Stimulated activated effector memory CD8-positive, alpha-beta T cell treated with anti-CD3 and anti-CD28 coated beads, Interleukin-12 subunit alpha, Interleukin-12 subunit beta, amount 100 ng/mL, for 72 hours (primary cell): Measurements from ENCODE around the gene MYO18B.

Experiments
- ATAC-seq: fragments of 150-1000 bp; cut with Tn5 transposase; 2 replicates; pipeline ENCODE4 v1.10.0; 2021
- DNase-seq, 2 donors: peaks; one replicate each; pipeline ENCODE4 v3.0.0; 2021 to 2022; ENCODE audit warnings: low spot score in 2 of 2
- H3K27ac Mint-ChIP-seq: one replicate; pipeline ENCODE4 v1.8.0; 2022; ENCODE audit warnings: mild to moderate bottlenecking, mixed read lengths
- H3K36me3 Mint-ChIP-seq: one replicate; pipeline ENCODE4 v1.8.0; 2022; ENCODE audit warnings: mild to moderate bottlenecking, mixed read lengths
- H3K4me1 Mint-ChIP-seq: one replicate; pipeline ENCODE4 v1.8.0; 2022; ENCODE audit warnings: mixed read lengths
- H3K4me3 Mint-ChIP-seq: one replicate; pipeline ENCODE4 v1.8.0; 2022; ENCODE audit warnings: mild to moderate bottlenecking, mixed read lengths
- H3K9me3 Mint-ChIP-seq: one replicate; pipeline ENCODE4 v1.8.0; 2022; ENCODE audit warnings: mixed read lengths

Gene MYO18B

GRCh38 chr22:25753252-25753651 lies 11.3 kb downstream of the MYO18B start:
- ATAC-seq (no peak), DNase-seq (no peak)
- H3K4me3 Mint-ChIP-seq: no peak overlapping the region
- H3K36me3 Mint-ChIP-seq: peaks cover 5% of the 10 kb centered on the region
- H3K27ac Mint-ChIP-seq: no peak overlapping the region
- peaks cover 33% of the 10 kb centered on the region for H3K4me1 Mint-ChIP-seq
- H3K9me3 Mint-ChIP-seq: no peaks in the 10 kb centered on the region

GRCh38 chr22:25754527-25755202 lies 12.7 kb downstream of the MYO18B start:
- Mint-ChIP-seq H3K4me1 (peaks cover 19% of the 10 kb centered on the region), H3K27ac (no peak overlapping the region)

GRCh38 chr22:25757686-25758085 lies 15.7 kb downstream of the MYO18B start:
- ATAC-seq (no peak), DNase-seq (no peak)
- H3K4me1 Mint-ChIP-seq: no peaks in the 10 kb centered on the region
- H3K4me3 Mint-ChIP-seq: no peak overlapping the region
- no peak overlapping the region for H3K27ac Mint-ChIP-seq
- no peaks in the 10 kb centered on the region for H3K9me3 Mint-ChIP-seq
- no peaks in the 10 kb centered on the region for H3K36me3 Mint-ChIP-seq

More at GRCh38 chr22:25754527-25755202, 12.7 kb downstream of the MYO18B start:
- peaks cover 5% of the 10 kb centered on the region for H3K36me3 Mint-ChIP-seq
- ATAC-seq (no peak), DNase-seq (no peak)
- H3K4me3 Mint-ChIP-seq: no peak overlapping the region
- H3K9me3 Mint-ChIP-seq: no peaks in the 10 kb centered on the region

GRCh38 chr22:25758316-25758715 lies 16.3 kb downstream of the MYO18B start:
- Mint-ChIP-seq H3K4me1 (no peaks in the 10 kb centered on the region), H3K27ac (no peak overlapping the region), H3K4me3 (no peak overlapping the region), H3K9me3 (no peaks in the 10 kb centered on the region), H3K36me3 (no peaks in the 10 kb centered on the region)
- DNase-seq (no peak), ATAC-seq (no peak)

GRCh38 chr22:25759825-25760231 lies 17.8 kb downstream of the MYO18B start:
- DNase-seq (no peak), ATAC-seq (no peak)
- H3K4me3 Mint-ChIP-seq: no peak overlapping the region
- H3K4me1 Mint-ChIP-seq: no peaks in the 10 kb centered on the region
- no peak overlapping the region for H3K27ac Mint-ChIP-seq
- no peaks in the 10 kb centered on the region for H3K9me3 Mint-ChIP-seq
- no peaks in the 10 kb centered on the region for H3K36me3 Mint-ChIP-seq

- ATAC-seq (no peak), DNase-seq (no peak)
- H3K27ac Mint-ChIP-seq: no peak overlapping the region
- H3K36me3 Mint-ChIP-seq: no peaks in the 10 kb centered on the region
- no peak overlapping the region for H3K4me3 Mint-ChIP-seq
- no peaks in the 10 kb centered on the region for H3K4me1 Mint-ChIP-seq
- no peaks in the 10 kb centered on the region for H3K9me3 Mint-ChIP-seq
Measured at GRCh38 chr22:25760294-25760693, 18.3 kb downstream of the MYO18B start.

GRCh38 chr22:25760848-25761595 lies 19.0 kb downstream of the MYO18B start:
- Mint-ChIP-seq H3K27ac (no peak overlapping the region), H3K4me1 (no peaks in the 10 kb centered on the region), H3K36me3 (no peaks in the 10 kb centered on the region), H3K9me3 (no peaks in the 10 kb centered on the region), H3K4me3 (no peak overlapping the region)
- no peak for ATAC-seq
- DNase-seq: no peak

GRCh38 chr22:25762147-25762546 lies 20.2 kb downstream of the MYO18B start:
- Mint-ChIP-seq H3K27ac (no peak overlapping the region), H3K9me3 (peaks cover 11% of the 10 kb centered on the region), H3K4me1 (no peaks in the 10 kb centered on the region), H3K36me3 (no peaks in the 10 kb centered on the region), H3K4me3 (no peak overlapping the region)
- no peak for DNase-seq
- ATAC-seq: no peak

- H3K36me3 Mint-ChIP-seq: no peaks in the 10 kb centered on the region
- peaks cover 11% of the 10 kb centered on the region for H3K9me3 Mint-ChIP-seq
- no peak for DNase-seq
- no peak for ATAC-seq
- no peak overlapping the region for H3K4me3 Mint-ChIP-seq
- H3K27ac Mint-ChIP-seq: no peak overlapping the region
- no peaks in the 10 kb centered on the region for H3K4me1 Mint-ChIP-seq
Measured at GRCh38 chr22:25763239-25763777, 21.3 kb downstream of the MYO18B start.

- DNase-seq: no peak
- no peak overlapping the region for H3K4me3 Mint-ChIP-seq
- no peaks in the 10 kb centered on the region for H3K36me3 Mint-ChIP-seq
- H3K9me3 Mint-ChIP-seq: peaks cover 11% of the 10 kb centered on the region
- H3K27ac Mint-ChIP-seq: no peak overlapping the region
- ATAC-seq: no peak
- peaks cover 9% of the 10 kb centered on the region for H3K4me1 Mint-ChIP-seq
Measured at GRCh38 chr22:25764270-25765015, 22.5 kb downstream of the MYO18B start.

GRCh38 chr22:25765016-25765367 lies 23.0 kb downstream of the MYO18B start:
- Mint-ChIP-seq H3K4me3 (no peak overlapping the region), H3K36me3 (no peaks in the 10 kb centered on the region), H3K4me1 (peaks cover 14% of the 10 kb centered on the region), H3K27ac (no peak overlapping the region), H3K9me3 (peaks cover 11% of the 10 kb centered on the region)
- no peak for DNase-seq
- ATAC-seq: no peak

- ATAC-seq (no peak), DNase-seq (no peak)
- no peak overlapping the region for H3K4me3 Mint-ChIP-seq
- H3K9me3 Mint-ChIP-seq: peaks cover 11% of the 10 kb centered on the region
- no peaks in the 10 kb centered on the region for H3K36me3 Mint-ChIP-seq
- H3K4me1 Mint-ChIP-seq: peaks cover 14% of the 10 kb centered on the region
- no peak overlapping the region for H3K27ac Mint-ChIP-seq
Measured at GRCh38 chr22:25765801-25766200, 23.8 kb downstream of the MYO18B start.

- DNase-seq (no peak), ATAC-seq (no peak)
- Mint-ChIP-seq H3K9me3 (peaks cover 11% of the 10 kb centered on the region), H3K4me1 (peaks cover 14% of the 10 kb centered on the region), H3K36me3 (no peaks in the 10 kb centered on the region), H3K27ac (no peak overlapping the region), H3K4me3 (no peak overlapping the region)
Measured at GRCh38 chr22:25766418-25766817, 24.4 kb downstream of the MYO18B start.

- peaks cover 12% of the 10 kb centered on the region for H3K36me3 Mint-ChIP-seq
- no peak overlapping the region for H3K27ac Mint-ChIP-seq
- H3K4me3 Mint-ChIP-seq: no peak overlapping the region
- DNase-seq (no peak), ATAC-seq (no peak)
- peaks cover 11% of the 10 kb centered on the region for H3K9me3 Mint-ChIP-seq
- H3K4me1 Mint-ChIP-seq: peaks cover 22% of the 10 kb centered on the region
Measured at GRCh38 chr22:25770333-25770732, 28.3 kb downstream of the MYO18B start.

- peaks cover 12% of the 10 kb centered on the region for H3K36me3 Mint-ChIP-seq
- no peak overlapping the region for H3K4me3 Mint-ChIP-seq
- ATAC-seq (no peak), DNase-seq (no peak)
- no peaks in the 10 kb centered on the region for H3K9me3 Mint-ChIP-seq
- H3K27ac Mint-ChIP-seq: peak overlapping the region; percentile 88
- H3K4me1 Mint-ChIP-seq: peaks cover 22% of the 10 kb centered on the region
Measured at GRCh38 chr22:25772288-25772687, 30.3 kb downstream of the MYO18B start.
